ENCODE data around the gene ZYG11B. TPM values are rescaled to one million over a fixed set of nuclear protein-coding genes. Genes with fewer than 3 reads are reported as not detected.
A peak's percentile ranks its signal among the peaks of the same experiment; 100 is the strongest.
"Not testable (repeated sequence)": the region's sequence is repeated elsewhere in the genome, so short reads cannot be mapped to it uniquely, and the experiment has no call there.

The ZYG11B gene
- total RNA-seq, 1 experiment from 2014 or later: 36.6 TPM

GRCh38 chr1:52707927-52708655 is 18.2 kb upstream of the ZYG11B start:
- DNase-seq (ENCODE audit: low read depth): peak; percentile 73

GRCh38 chr1:52709016-52709415 is 17.2 kb upstream of the ZYG11B start:
- no peak for DNase-seq (ENCODE audit: low read depth)

GRCh38 chr1:52713590-52713989 is 12.7 kb upstream of the ZYG11B start:
- DNase-seq (ENCODE audit: low read depth): no peak

- DNase-seq (ENCODE audit: low read depth): not testable (repeated sequence)
Observed at GRCh38 chr1:52715296-52715695, 11.0 kb upstream of the ZYG11B start.

GRCh38 chr1:52723260-52723659 is 3.0 kb upstream of the ZYG11B start:
- DNase-seq (ENCODE audit: low read depth): no peak

- no peak for DNase-seq (ENCODE audit: low read depth)
Observed at GRCh38 chr1:52725903-52726264, 369 bp upstream of the ZYG11B start.

GRCh38 chr1:52727114-52727586 is 897 bp downstream of the ZYG11B start:
- DNase-seq (ENCODE audit: low read depth): no peak

GRCh38 chr1:52727956-52728656 is 1.9 kb downstream of the ZYG11B start:
- DNase-seq (ENCODE audit: low read depth): no peak

GRCh38 chr1:52733368-52733767 is 7.1 kb downstream of the ZYG11B start:
- no peak for DNase-seq (ENCODE audit: low read depth)

- not testable (repeated sequence) for DNase-seq (ENCODE audit: low read depth)
Observed at GRCh38 chr1:52735371-52735770, 9.1 kb downstream of the ZYG11B start.

- no peak for DNase-seq (ENCODE audit: low read depth)
Observed at GRCh38 chr1:52738148-52738547, 11.9 kb downstream of the ZYG11B start.

GRCh38 chr1:52738893-52739292 is 12.6 kb downstream of the ZYG11B start:
- no peak for DNase-seq (ENCODE audit: low read depth)

- DNase-seq (ENCODE audit: low read depth): no peak
Observed at GRCh38 chr1:52739699-52740467, 13.6 kb downstream of the ZYG11B start.

GRCh38 chr1:52741259-52741658 is 15.0 kb downstream of the ZYG11B start:
- DNase-seq (ENCODE audit: low read depth): no peak

- no peak for DNase-seq (ENCODE audit: low read depth)
Observed at GRCh38 chr1:52746189-52746588, 19.9 kb downstream of the ZYG11B start.

- no peak for DNase-seq (ENCODE audit: low read depth)
Observed at GRCh38 chr1:52747450-52747849, 21.2 kb downstream of the ZYG11B start.

GRCh38 chr1:52748119-52748518 is 21.9 kb downstream of the ZYG11B start:
- DNase-seq (ENCODE audit: low read depth): no peak

- DNase-seq (ENCODE audit: low read depth): not testable (repeated sequence)
Observed at GRCh38 chr1:52749496-52749895, 23.2 kb downstream of the ZYG11B start.

GRCh38 chr1:52750139-52750538 is 23.9 kb downstream of the ZYG11B start:
- DNase-seq (ENCODE audit: low read depth): not testable (repeated sequence)

- no peak for DNase-seq (ENCODE audit: low read depth)
Observed at GRCh38 chr1:52751589-52752483, 25.6 kb downstream of the ZYG11B start.

- DNase-seq (ENCODE audit: low read depth): no peak
Observed at GRCh38 chr1:52752484-52752826, 26.2 kb downstream of the ZYG11B start.
